ENCODE data around the gene SYT7. TPM values are rescaled to one million over a fixed set of nuclear protein-coding genes. Genes with fewer than 3 reads are reported as not detected.

SYT7 gene
- total and polyA plus RNA-seq, 12 donors = 11.5 to 26.1 (median 18.7) TPM

DNA sequence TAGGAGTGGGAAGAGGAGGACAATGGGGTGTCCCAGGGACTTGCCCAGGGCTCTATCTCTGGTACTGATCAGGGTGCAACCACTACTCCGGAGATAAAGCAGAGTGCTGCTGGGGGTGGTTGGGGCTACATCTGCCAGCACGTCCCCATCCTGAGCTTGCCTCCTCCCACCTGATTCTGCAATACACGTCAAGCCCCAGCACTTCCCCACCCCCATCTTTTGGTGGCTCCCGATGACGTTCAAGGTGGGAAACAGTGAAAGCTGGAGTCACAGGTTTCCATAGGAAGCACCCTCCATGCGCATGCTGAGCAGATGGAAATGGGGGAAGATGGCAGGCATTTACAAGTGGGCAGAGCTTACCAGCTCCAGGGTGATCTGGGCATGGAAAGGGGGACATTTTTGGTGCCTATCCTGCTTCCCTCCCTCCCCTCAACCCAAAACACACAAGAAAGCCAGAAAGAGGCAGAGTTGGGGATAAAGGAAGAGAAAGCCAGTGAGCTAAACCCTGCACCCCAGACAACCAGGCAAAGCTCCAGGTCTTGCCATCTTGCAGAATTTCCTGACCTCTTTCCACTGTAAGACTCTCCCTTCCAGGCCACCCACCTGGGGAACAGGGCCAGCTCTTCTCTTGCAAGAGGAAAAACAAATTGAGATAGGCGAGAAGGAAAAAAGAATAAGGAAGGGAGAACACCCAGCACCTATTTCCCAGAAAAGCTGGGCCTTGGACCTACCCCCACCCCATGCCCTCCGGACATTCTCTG, 15.8 kb downstream of the SYT7 start:
- intact Hi-C loops (cut with DNase I) = no loop called here
- peaks cover 0 to 14% (median 0%) of the 10 kb centered on the region in 7 donors for H3K27me3 ChIP-seq
- no peaks in the 10 kb centered on the region for H3K36me3 ChIP-seq
- TF ChIP-seq, protein P1, sequence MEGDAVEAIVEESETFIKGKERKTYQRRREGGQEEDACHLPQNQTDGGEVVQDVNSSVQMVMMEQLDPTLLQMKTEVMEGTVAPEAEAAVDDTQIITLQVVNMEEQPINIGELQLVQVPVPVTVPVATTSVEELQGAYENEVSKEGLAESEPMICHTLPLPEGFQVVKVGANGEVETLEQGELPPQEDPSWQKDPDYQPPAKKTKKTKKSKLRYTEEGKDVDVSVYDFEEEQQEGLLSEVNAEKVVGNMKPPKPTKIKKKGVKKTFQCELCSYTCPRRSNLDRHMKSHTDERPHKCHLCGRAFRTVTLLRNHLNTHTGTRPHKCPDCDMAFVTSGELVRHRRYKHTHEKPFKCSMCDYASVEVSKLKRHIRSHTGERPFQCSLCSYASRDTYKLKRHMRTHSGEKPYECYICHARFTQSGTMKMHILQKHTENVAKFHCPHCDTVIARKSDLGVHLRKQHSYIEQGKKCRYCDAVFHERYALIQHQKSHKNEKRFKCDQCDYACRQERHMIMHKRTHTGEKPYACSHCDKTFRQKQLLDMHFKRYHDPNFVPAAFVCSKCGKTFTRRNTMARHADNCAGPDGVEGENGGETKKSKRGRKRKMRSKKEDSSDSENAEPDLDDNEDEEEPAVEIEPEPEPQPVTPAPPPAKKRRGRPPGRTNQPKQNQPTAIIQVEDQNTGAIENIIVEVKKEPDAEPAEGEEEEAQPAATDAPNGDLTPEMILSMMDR (IDR thresholded peaks at IDR 0.05) = no peak
- ATAC-seq (no peak), DNase-seq (no peak)
- WGBS, 2 donors = 57 to 62% methylated on average over 8 of the region's 8 CpGs
- peaks cover 0 to 17% (median 4%) of the 10 kb centered on the region in 9 donors for H3K4me1 ChIP-seq
- no peaks in the 10 kb centered on the region for H3K9me3 ChIP-seq
- no peak overlapping the region for H3K27ac ChIP-seq
- H3K4me3 ChIP-seq = no peak overlapping the region

DNA sequence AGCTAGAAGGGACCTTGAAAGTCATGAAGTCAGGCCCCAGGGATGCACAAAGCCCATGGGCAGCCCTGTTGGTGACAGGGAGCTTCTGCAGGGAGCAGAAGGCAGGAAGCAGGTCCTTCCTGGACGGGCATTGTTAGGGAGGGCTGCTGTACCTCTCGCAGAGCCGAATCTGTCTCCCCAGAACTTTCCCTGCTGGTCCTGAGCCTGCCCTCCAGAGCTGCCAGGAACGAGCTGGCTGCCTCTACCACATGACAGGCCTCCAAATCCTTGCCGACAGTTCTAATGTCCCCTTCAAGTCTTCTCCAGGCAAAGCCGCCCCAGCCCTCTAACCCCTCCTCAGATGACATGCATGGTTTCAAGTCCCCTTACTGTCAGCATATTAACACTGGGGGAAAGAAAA, 20.1 kb downstream of the SYT7 start:
- Histone ChIP-seq H3K9me3 (no peaks in the 10 kb centered on the region), H3K27ac (no peak overlapping the region), H3K36me3 (no peaks in the 10 kb centered on the region), H3K4me1 (no peaks in the 10 kb centered on the region), H3K4me3 (no peak overlapping the region), H3K27me3 (peaks cover 0 to 20% (median 0%) of the 10 kb centered on the region in 7 donors)
- ATAC-seq (no peak), DNase-seq (no peak)
- intact Hi-C loops (cut with DNase I) = no loop called here
- WGBS, 2 donors = 51 to 62% methylated on average over 6 of the region's 6 CpGs
- TF ChIP-seq, protein P1 (IDR thresholded peaks at IDR 0.05) = no peak

DNA sequence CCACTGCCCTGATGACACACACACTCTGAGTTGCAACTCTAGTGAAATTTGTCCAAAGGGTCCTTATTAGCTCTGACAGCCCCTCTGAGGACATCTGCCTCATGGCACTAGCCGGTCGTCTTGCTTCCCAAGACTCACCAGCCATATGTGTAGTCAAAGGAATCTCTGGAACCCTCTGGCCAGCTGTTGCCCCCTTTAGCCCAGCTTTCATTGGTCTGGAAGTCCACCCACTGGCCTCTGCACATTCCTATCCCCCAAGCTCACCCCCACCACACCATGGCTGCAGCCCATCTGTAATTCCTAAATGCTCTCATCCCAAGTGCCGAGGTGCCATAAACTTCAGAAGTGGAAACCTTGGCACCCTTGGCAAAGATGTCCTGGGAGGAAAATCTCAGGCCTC, 24.3 kb downstream of the SYT7 start:
- H3K27me3 ChIP-seq = peaks cover 0 to 49% (median 7%) of the 10 kb centered on the region in 7 donors
- peaks cover 0 to 17% (median 12%) of the 10 kb centered on the region in 9 donors for H3K4me1 ChIP-seq
- H3K4me3 ChIP-seq = no peak overlapping the region
- DNase-seq = no peak
- intact Hi-C loops (cut with DNase I) = no loop called here
- no peak overlapping the region for H3K27ac ChIP-seq
- WGBS, 2 donors = 86% methylated on average over 3 of the region's 3 CpGs
- ATAC-seq = no peak
- H3K36me3 ChIP-seq = no peaks in the 10 kb centered on the region
- TF ChIP-seq, protein P1 (IDR thresholded peaks at IDR 0.05) = no peak
- H3K9me3 ChIP-seq = no peaks in the 10 kb centered on the region

DNA sequence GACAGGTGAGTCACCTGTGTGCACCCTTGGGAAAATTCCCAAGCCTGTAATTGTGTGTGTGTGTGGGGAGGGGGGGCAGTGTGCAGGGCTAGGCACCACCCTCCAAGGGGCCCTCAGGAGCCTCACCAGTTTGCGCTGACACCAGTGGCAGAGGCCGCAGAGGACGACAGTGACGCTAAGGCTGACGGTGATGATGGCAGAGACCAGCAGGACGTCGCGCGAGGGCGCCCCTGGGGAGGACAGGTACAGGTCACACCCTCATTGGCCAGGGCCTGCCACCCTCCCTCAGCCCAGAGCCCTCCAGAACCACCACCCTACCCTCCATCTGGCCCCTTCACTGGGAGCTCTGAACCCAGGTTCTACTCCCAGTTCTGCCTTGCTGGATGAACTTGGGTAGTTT, 24.9 kb downstream of the SYT7 start:
- DNase-seq (no peak), ATAC-seq (no peak)
- Histone ChIP-seq H3K36me3 (no peaks in the 10 kb centered on the region), H3K27ac (no peak overlapping the region), H3K27me3 (peaks cover 0 to 49% (median 7%) of the 10 kb centered on the region in 7 donors), H3K4me1 (peaks cover 0 to 23% (median 16%) of the 10 kb centered on the region in 9 donors), H3K4me3 (no peak overlapping the region), H3K9me3 (no peaks in the 10 kb centered on the region)
- WGBS, 2 donors = 71 to 74% methylated on average over 10 of the region's 10 CpGs
- intact Hi-C loops (cut with DNase I) = no loop called here
- TF ChIP-seq, protein P1 (IDR thresholded peaks at IDR 0.05) = no peak
